GM21717 (cell line): ENCODE measurements around the gene UNKL.
"Not testable (repeated sequence)": the region's sequence is repeated elsewhere in the genome, so short reads cannot be mapped to it uniquely, and the experiment has no call there.

Source experiments
- ATAC-seq: cut with Tn5 transposase; IDR thresholded peaks from one replicate; pipeline ENCODE4 v1.9.1; 2021; ENCODE audit warnings: mild to moderate bottlenecking, moderate library complexity; ENCODE audit not compliant: unreplicated experiment

UNKL gene

DNA sequence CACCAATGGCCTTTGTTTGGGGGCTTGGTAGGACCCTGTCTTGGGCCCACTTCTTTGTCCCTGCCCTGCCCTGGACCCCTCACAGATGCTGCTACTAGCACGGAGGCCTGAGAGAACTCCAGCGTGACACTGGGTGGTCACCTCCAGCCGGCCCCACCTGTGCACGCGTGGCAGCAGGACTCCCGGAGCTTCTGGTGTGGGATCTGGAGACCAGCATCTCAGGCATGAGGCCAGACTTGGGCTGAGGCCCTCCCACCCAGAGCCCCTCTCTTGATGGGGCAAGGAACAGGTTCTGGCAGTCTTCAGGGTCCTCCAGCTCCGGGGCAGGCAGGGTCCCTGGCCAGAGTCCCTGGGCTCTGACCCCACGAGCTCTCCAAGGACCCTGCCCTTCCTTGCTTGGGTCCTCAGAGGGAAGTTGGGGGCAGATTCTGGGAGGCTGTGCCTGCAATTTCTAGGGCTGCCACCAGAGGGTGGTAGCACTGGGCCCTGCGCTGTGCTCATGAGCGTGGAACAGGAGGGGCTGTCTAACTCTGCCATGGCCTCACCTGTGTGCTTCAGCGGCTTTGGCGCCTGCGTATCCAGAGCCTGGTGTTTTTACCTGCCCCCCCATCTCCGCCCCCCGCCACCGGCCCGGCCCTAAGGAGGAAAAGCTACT lies 84.1 kb downstream of the UNKL start:
- ATAC-seq = no peak

DNA sequence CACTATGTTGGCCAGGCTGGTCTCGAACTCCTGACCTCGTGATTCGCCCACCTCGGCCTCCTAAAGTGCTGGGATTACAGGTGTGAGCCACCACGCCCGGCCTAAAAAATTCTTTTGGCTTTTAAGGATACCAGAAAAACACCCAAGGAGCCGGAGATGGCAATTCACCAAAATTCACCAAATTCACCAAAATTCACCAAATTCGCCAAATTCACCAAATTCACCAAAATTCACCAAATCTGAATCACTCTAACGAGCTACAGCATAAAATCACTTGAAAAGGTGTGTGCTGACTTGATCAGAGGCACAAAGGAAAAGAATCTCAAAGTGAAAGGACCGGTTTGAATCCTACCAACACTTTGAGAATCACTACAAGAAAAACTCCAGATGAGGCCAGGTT lies 85.5 kb downstream of the UNKL start:
- not testable (repeated sequence) for ATAC-seq

DNA sequence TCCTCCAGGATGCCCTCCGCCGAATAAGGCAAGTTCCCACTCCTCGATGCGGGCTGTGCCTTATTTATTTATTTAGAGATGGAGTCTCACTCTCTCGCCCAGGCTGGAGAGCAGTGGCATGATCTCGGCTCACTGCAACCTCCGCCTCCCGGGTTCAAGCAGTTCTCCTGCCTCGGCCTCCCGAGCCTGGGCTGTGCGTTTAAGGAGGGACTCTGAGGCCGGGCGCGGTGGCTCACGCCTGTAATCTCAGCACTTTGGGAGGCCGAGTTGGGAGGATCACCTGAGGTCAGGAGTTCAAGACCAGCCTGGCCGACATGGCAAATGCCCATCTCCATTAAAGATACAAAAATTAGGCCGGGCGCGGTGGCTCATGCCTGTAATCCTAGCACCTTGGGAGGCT lies 86.4 kb downstream of the UNKL start:
- not testable (repeated sequence) for ATAC-seq

DNA sequence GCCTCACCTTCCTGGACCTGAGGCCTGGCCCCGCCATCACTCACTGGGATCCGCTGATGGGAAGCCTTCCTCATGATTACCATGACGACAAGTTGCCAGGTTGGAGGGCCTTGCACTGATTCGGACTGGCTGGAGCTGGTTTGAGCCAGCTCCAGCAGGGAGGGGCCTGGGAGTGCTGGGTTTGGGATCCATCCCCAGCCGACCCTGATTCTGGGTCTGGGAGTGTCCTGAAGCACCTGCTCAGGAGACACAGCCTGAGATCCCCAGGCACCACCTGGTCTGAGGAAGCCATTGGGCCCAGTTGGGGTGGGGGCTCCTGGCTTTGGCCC lies 86.9 kb downstream of the UNKL start:
- ATAC-seq = no peak

GRCh38 chr16:1326946-1327618 lies 87.4 kb downstream of the UNKL start:
- ATAC-seq = no peak

- ATAC-seq = no peak
Observed at GRCh38 chr16:1326391-1326790, 88.1 kb downstream of the UNKL start.

- ATAC-seq = no peak
Observed at GRCh38 chr16:1325673-1326371, 88.7 kb downstream of the UNKL start.

- ATAC-seq = no peak
Observed at GRCh38 chr16:1325261-1325660, 89.2 kb downstream of the UNKL start.

GRCh38 chr16:1324286-1324826 lies 90.1 kb downstream of the UNKL start:
- ATAC-seq = no peak

- no peak for ATAC-seq
Observed at GRCh38 chr16:1323296-1324239, 90.9 kb downstream of the UNKL start.

DNA sequence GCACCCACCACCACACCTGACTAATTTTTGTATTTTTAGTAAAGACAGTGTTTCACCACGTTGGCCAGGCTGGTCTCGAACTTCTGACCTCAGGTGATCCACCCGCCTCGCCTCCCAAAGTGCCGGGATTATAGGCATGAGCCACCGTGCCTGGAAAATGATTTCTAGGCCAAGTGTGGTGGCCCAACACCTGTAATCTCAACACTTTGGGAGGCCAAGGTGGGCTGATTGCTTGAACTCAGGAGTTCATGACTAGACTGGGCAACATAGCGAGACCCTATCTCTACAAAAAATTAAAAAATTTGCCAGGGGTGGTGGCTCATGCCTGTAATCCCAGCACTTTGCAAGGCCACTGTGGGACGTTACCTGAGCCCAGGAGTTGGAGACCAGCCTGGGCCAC lies 92.1 kb downstream of the UNKL start:
- no peak for ATAC-seq

DNA sequence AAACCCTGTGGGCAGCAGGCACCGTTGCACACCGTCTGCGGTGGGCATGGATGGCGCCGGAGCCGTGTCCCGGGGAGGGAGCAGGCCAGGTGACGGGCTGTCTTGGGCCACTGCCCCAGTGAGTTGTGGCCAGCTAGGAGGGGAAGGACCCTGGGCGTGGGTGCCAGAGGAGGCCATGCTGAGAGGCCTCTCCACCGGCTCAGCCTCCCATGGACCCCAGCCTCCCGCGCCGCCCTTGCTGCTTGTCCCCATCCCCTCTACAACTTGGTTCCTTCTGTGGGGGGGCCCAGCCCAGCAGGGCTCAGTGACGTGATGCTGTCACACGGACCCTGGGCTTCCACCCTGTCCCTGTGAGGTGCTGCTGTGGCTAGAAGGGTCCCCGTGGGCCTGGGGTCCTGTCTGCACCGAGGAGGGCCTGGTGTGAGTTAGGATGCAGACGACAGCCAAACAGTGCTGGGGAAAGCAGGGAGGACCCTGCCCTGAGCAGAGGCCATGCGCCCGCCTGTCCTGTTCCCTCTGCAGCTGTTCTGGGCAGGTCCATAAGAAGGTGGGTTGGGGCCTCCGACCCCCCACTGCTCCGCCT lies 93.8 kb downstream of the UNKL start:
- no peak for ATAC-seq

- no peak for ATAC-seq
Observed at GRCh38 chr16:1320097-1320496, 94.4 kb downstream of the UNKL start.

GRCh38 chr16:1319041-1319440 lies 95.5 kb downstream of the UNKL start:
- ATAC-seq = no peak

DNA sequence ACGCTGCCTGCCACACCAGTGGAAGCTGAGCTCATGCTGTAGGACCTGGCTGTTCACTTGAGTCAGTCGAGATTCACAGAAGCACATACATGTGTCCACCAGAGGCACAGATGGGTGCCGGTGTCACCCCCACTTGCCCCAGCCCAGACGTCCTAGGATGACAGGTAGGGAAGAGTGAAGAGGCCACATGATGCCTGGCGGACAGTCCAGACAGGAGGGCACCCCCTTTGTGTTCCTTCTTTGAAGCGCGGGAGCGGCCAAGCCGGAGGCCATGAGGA lies 96.3 kb downstream of the UNKL start:
- no peak for ATAC-seq

- ATAC-seq = no peak
Observed at GRCh38 chr16:1317479-1318267, 96.8 kb downstream of the UNKL start.

DNA sequence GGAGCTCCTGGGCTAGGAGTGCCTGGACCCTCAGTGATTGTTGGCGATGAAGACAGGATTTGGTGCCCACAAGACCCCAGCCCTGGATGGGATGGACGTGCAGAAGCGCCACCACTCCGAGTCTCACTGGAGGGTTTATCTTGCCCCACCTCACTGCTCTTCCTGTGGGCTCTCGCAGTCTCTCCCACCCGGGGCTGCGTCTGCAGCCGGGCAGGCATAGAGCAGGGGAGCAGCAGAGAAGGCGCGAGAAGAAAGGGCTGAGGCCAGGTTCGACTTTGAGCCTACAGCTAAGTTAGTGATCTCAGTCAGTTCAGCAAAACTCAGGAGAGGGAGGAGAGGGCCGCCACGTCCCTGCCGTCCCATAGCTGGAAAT lies 98.5 kb downstream of the UNKL start:
- no peak for ATAC-seq

DNA sequence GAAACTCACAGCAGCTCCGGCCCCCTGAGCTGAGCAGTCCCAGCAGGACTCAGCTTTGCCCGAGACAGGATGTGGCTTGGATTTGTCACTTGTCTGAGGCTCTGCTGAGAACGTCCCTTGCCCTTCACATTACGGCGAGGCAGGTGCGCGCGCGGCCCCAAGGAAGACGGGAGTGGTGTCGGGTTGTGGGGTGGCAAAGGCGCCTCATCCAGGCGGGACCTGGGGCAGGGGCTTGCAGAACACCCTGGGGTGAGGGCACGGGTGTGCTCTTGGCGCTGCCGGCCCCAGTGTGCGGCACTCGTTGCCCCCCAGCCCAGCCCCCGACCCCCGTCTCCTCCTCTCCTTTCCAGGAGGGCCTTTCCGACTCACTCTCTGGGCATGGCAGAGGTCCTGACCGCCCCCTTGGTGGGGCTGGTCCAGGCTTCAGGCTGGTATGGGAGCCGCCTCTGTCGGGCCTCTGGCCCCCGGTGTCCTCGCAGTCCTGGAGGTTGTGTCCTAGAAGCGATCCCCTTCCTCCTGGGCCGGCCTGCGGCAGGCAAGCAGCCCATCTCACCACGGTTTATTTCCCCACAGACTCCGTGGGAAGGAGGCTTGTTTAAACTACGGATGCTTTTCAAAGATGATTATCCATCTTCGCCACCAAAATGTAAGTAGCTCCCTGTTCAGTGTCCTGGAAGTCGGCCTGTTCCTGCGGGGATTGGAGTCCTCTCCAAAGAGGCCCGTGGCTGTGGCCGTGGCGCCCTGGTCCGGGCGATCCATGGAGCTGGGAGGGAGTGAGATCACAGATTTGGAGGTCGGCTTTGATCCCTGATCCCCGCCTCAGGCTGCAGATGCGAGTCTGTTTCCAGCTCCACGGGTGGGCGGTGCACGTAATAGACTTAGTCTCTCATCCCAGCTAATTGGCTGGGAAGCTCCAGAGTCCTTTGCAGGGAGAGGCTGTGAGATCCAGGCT lies 99.1 kb downstream of the UNKL start:
- no peak for ATAC-seq
